HL-60 (cell line): ENCODE data around the gene ASS1.

Source experiments
- DNase-seq, 2 experiments: peaks; one replicate each; pipeline ENCODE4 v3.0.0-alpha.2; 2010 to 2020; ENCODE audit warnings: low read depth in 1 of 2, low spot score in 1 of 2
- H3K27ac ChIP-seq: fragments of 250-450 bp; sonication (Bioruptor Pico); replicated peaks from 2 replicates; pipeline ENCODE4 v1.5.1; 2020; ENCODE audit warnings: mild to moderate bottlenecking, moderate library complexity
- H3K27me3 ChIP-seq: fragments of 250-450 bp; sonication (Bioruptor Pico); 2 replicates; pipeline ENCODE4 v1.5.1; 2021; ENCODE audit warnings: mild to moderate bottlenecking, moderate library complexity; ENCODE audit not compliant: insufficient read depth, poor library complexity, severe bottlenecking
- H3K4me3 ChIP-seq: replicated peaks from 2 replicates; pipeline ENCODE4 v1.5.1; 2011; ENCODE audit warnings: mild to moderate bottlenecking, control low read depth, low read length; ENCODE audit not compliant: insufficient read depth
- GABPA ChIP-seq: IDR thresholded peaks from 2 replicates; pipeline ENCODE4 v1.6.1; 2012; ENCODE audit warnings: low read depth
- POLR2AphosphoS5 ChIP-seq: IDR thresholded peaks from 2 replicates; pipeline ENCODE4 v1.6.1; 2012; ENCODE audit warnings: low read depth
- SPI1 ChIP-seq: IDR thresholded peaks from 2 replicates; pipeline ENCODE4 v1.6.1; 2012; ENCODE audit warnings: low read depth, mild to moderate bottlenecking, borderline replicate concordance
- TF ChIP-seq, protein P1 (sequence below): IDR thresholded peaks from 2 replicates; pipeline ENCODE4 v1.6.1; 2012; ENCODE audit warnings: low read depth; ENCODE audit not compliant: insufficient replicate concordance
- TF ChIP-seq, protein P2 (sequence below): IDR thresholded peaks from one replicate; pipeline ENCODE4 v1.5.1; 2011; ENCODE audit warnings: low read length, control low read depth, inconsistent platforms; ENCODE audit not compliant: insufficient read depth

ASS1 gene

DNA sequence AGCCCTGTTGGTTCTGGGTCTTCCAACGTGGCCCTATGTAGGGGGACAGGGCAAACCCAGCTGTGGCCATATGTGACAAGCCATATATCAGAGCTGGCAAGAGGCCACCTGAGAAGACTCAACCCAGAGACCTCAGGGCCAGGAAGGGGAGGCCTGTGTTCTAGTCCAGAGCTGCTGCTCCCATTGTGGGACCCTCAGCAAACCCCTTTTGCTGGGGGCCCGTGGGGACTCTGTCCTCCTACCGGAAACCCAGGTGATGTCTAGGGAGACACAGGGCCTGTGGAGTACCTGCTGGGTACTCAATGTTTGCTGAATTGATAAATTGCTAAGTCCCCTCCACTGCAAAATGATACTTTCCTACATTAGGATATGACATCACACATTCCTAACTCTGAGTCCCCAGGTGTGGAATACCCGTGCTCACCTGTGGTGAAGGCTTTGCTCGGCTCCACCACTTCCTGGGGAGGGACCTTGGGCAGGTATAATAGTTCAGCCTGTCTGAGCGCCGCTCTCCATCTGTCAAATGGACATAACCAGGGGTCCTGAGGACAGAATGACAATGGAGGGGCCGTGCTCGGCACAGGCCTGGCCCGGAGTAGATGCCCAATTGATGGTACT is 38.4 kb upstream of the ASS1 start:
- no peak overlapping the region for H3K4me3 ChIP-seq
- no peak for DNase-seq
- TF ChIP-seq GABPA (no peak), SPI1 (no peak), POLR2AphosphoS5 (no peak)
- TF ChIP-seq, protein P1, sequence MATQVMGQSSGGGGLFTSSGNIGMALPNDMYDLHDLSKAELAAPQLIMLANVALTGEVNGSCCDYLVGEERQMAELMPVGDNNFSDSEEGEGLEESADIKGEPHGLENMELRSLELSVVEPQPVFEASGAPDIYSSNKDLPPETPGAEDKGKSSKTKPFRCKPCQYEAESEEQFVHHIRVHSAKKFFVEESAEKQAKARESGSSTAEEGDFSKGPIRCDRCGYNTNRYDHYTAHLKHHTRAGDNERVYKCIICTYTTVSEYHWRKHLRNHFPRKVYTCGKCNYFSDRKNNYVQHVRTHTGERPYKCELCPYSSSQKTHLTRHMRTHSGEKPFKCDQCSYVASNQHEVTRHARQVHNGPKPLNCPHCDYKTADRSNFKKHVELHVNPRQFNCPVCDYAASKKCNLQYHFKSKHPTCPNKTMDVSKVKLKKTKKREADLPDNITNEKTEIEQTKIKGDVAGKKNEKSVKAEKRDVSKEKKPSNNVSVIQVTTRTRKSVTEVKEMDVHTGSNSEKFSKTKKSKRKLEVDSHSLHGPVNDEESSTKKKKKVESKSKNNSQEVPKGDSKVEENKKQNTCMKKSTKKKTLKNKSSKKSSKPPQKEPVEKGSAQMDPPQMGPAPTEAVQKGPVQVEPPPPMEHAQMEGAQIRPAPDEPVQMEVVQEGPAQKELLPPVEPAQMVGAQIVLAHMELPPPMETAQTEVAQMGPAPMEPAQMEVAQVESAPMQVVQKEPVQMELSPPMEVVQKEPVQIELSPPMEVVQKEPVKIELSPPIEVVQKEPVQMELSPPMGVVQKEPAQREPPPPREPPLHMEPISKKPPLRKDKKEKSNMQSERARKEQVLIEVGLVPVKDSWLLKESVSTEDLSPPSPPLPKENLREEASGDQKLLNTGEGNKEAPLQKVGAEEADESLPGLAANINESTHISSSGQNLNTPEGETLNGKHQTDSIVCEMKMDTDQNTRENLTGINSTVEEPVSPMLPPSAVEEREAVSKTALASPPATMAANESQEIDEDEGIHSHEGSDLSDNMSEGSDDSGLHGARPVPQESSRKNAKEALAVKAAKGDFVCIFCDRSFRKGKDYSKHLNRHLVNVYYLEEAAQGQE: no peak
- TF ChIP-seq, protein P2, sequence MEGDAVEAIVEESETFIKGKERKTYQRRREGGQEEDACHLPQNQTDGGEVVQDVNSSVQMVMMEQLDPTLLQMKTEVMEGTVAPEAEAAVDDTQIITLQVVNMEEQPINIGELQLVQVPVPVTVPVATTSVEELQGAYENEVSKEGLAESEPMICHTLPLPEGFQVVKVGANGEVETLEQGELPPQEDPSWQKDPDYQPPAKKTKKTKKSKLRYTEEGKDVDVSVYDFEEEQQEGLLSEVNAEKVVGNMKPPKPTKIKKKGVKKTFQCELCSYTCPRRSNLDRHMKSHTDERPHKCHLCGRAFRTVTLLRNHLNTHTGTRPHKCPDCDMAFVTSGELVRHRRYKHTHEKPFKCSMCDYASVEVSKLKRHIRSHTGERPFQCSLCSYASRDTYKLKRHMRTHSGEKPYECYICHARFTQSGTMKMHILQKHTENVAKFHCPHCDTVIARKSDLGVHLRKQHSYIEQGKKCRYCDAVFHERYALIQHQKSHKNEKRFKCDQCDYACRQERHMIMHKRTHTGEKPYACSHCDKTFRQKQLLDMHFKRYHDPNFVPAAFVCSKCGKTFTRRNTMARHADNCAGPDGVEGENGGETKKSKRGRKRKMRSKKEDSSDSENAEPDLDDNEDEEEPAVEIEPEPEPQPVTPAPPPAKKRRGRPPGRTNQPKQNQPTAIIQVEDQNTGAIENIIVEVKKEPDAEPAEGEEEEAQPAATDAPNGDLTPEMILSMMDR: no peak
- H3K27me3 ChIP-seq: no peaks in the 10 kb centered on the region
- no peak overlapping the region for H3K27ac ChIP-seq

DNA sequence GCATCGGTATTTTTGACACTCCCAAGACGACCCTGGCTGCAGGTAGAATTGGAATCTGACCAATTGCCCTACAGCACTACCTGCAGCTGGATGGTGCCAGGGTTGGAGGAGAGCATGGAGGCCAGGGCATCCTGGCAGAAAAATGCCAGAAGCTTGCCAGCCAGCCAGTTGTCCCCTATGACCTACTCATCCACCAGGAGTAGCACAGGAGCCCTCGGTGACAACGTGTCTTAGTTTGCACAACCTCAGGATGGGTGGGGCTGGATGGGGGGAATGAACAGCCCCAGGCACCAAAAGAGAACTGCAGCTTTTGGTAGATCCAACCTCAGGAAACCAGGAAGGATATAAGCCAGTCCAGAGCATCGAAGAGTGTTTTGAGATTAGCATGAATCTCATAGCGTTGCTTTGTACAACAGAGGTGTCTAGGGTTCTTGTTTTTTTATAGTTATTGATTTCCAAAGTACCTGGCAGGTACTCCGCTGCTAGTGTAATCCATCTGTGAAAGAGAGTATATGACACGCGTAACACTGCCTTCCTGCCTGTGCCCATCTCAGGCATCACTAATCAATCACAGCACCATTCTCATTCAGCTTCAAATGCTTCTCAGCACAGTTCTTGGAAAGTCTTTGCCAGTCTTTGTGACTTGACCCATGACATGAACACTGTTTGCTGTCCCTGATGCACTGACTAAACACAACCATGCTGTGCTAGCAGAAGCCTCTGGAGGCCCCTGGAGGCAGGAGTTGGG is 36.7 kb upstream of the ASS1 start:
- no peak for DNase-seq
- no peaks in the 10 kb centered on the region for H3K27me3 ChIP-seq
- TF ChIP-seq SPI1: no peak
- no peak for TF ChIP-seq GABPA
- no peak for TF ChIP-seq POLR2AphosphoS5
- TF ChIP-seq, protein P2: no peak
- TF ChIP-seq, protein P1: no peak
- H3K4me3 ChIP-seq: no peak overlapping the region
- H3K27ac ChIP-seq: no peak overlapping the region

DNA sequence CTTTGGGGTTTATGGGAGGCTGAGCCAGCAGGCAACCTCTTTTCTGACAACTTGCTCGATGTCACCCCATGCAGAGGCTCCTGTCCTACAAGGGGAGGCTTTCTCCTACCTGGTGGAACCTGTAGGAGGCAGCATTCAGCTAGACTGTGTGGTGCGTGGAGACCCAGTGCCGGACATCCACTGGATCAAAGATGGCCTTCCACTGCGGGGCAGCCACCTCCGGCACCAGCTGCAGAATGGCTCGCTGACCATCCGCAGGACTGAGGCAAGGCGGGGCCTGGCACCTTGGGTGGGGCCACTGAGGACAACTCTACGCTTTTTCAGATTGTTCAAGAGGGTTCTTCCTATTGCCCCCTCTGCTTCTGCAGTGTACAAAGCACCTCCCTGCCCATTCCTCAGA is 36.1 kb upstream of the ASS1 start:
- Histone ChIP-seq H3K4me3 (no peak overlapping the region), H3K27me3 (no peaks in the 10 kb centered on the region), H3K27ac (no peak overlapping the region)
- DNase-seq: no peak
- TF ChIP-seq, protein P1: no peak
- TF ChIP-seq, protein P2: no peak
- TF ChIP-seq SPI1 (no peak), POLR2AphosphoS5 (no peak), GABPA (no peak)
